Stimulated activated CD4-positive, alpha-beta T cell treated with anti-CD3 and anti-CD28 coated beads, Interleukin-2, amount 100 ng/mL, for 4 hours (primary cell): Measurements from ENCODE around the gene MED22.
"Not testable (repeated sequence)": the region's sequence is repeated elsewhere in the genome, so short reads cannot be mapped to it uniquely, and the experiment has no call there.

ENCODE experiments used
- DNase-seq: peaks from one replicate; pipeline ENCODE4 v3.0.0-alpha.2; 2020; ENCODE audit warnings: low read depth

The MED22 gene

GRCh38 chr9:133334888-133335287, 13.0 kb downstream of the MED22 start:
- DNase-seq = not testable (repeated sequence)

- no peak for DNase-seq
Observed at GRCh38 chr9:133334161-133334560, 13.8 kb downstream of the MED22 start.

- no peak for DNase-seq
Observed at GRCh38 chr9:133333566-133333965, 14.4 kb downstream of the MED22 start.

- no peak for DNase-seq
Observed at GRCh38 chr9:133333011-133333410, 14.9 kb downstream of the MED22 start.

- DNase-seq = no peak
Observed at GRCh38 chr9:133332381-133332730, 15.6 kb downstream of the MED22 start.

GRCh38 chr9:133331641-133332380, 16.1 kb downstream of the MED22 start:
- no peak for DNase-seq

- DNase-seq = no peak
Observed at GRCh38 chr9:133331221-133331620, 16.7 kb downstream of the MED22 start.

- DNase-seq = not testable (repeated sequence)
Observed at GRCh38 chr9:133329306-133330156, 18.4 kb downstream of the MED22 start.

- DNase-seq = no peak
Observed at GRCh38 chr9:133327834-133328484, 20.0 kb downstream of the MED22 start.

- DNase-seq = not testable (repeated sequence)
Observed at GRCh38 chr9:133327021-133327420, 20.9 kb downstream of the MED22 start.

GRCh38 chr9:133323991-133324703, 23.8 kb downstream of the MED22 start:
- DNase-seq = no peak

- no peak for DNase-seq
Observed at GRCh38 chr9:133323211-133323610, 24.7 kb downstream of the MED22 start.

- no peak for DNase-seq
Observed at GRCh38 chr9:133322701-133323100, 25.2 kb downstream of the MED22 start.

GRCh38 chr9:133321411-133321935, 26.5 kb downstream of the MED22 start:
- no peak for DNase-seq

- no peak for DNase-seq
Observed at GRCh38 chr9:133320421-133320881, 27.5 kb downstream of the MED22 start.

- DNase-seq = not testable (repeated sequence)
Observed at GRCh38 chr9:133317551-133317950, 30.4 kb downstream of the MED22 start.

GRCh38 chr9:133315997-133316396, 31.9 kb downstream of the MED22 start:
- DNase-seq = no peak

GRCh38 chr9:133309608-133310007, 38.3 kb downstream of the MED22 start:
- DNase-seq = no peak

- no peak for DNase-seq
Observed at GRCh38 chr9:133307301-133307700, 40.6 kb downstream of the MED22 start.

GRCh38 chr9:133306242-133307204, 41.4 kb downstream of the MED22 start:
- DNase-seq = no peak

GRCh38 chr9:133305731-133306130, 42.2 kb downstream of the MED22 start:
- DNase-seq = no peak
